NOMO-1 (cell line): ENCODE data around the gene NSD1.
"Not testable (repeated sequence)": the region's sequence is repeated elsewhere in the genome, so short reads cannot be mapped to it uniquely, and the experiment has no call there.

Experiments
- DNase-seq, 2 experiments: peaks; one replicate each; lab custom pipeline; 2025; ENCODE audit not compliant: unreplicated experiment in 2 of 2; lab: John Stamatoyannopoulos, UW

Gene NSD1

DNA sequence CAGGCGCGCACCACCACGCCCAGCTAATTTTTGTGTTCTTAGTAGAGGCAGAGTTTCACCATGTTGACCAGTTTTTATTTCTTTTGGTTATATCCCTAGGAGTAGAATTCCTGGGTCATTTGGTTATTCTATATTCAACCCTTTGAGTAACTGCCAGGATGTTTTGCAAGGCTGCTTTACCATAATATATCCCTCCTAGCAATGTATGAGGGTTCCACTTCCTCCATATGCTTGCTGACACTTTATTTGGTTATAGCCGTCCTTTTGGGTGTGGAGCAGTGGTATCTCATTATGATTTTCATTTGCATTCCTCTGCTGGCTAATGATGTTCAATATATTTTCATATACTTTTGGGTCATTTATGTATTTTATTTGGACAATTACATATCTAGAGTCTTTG, 88.7 kb downstream of the NSD1 start:
- DNase-seq, result peak in 1 of 2 experiments; percentile 19

DNA sequence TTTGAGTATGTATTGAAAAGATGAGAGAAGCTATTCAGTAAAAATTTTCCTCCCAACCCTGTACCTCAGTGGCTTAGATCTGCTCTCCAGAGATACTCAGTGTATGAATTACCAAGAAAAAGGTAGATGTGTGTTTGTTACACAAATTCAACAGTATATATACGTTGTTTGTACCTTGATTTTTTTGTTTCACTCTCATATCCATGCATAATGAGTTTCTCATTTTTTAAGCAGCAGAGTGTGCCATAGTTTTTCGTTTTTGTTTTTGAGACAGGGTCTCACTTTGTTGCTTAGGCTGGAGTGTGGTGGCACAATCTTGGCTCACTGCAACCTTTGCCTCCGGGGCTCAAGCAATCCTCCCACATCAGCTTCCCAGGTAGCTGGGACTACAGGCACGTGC, 92.2 kb downstream of the NSD1 start:
- DNase-seq, result no peak

DNA sequence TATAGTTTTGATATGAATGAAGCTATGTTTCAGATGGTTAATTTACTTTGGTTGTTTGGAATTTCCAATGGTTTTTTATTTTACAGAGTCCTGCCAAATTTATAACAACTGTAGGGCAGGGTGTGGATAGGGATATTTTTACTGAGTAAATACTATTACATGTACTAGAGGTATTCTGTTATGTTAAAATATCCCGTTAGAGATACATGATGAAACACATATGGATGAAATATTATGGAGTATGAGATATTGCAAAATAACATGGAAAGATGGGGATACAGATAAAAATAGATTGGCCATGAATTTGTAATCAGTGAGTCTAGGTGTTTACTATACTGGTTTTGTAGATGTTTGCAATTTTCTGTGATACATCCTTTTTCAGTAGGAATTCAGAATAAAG, 93.3 kb downstream of the NSD1 start:
- no peak for DNase-seq

DNA sequence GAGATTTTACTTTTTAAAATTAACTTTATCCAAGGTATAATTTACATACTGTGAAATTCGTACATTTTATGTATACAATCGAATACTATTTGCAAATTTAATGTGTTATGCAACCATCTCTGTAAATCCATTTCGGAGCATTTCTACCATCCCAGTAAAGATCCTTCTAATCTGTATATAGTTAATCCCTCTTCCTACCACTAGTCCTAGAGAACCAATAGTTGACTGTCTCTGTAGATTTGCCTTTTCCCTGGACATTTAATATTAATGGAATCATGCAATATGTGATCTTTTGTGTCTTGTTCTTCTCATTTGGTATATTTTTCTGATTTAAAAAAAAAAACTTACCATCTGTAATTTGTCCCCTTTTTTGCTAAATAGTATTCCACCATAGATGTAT, 95.2 kb downstream of the NSD1 start:
- DNase-seq, result no peak

DNA sequence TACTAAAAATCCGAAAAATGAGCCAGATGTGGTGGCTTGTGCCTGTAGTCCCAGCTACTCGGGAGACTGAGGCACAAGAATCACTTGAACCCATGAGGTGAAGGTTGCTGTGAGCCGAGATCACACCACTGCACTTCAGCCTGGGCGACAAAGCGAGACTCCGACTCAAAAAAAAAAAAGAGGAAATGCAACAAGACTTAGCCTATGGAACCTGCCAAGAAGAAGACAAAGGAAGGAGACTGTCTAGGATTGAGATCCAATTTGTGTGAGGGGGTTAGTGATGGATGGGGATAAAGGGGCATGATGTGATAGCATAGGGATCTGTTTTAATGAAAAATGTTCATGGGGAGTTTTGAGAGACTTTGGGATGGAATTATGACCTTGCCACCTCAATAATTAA, 97.1 kb downstream of the NSD1 start:
- DNase-seq, result no peak

DNA sequence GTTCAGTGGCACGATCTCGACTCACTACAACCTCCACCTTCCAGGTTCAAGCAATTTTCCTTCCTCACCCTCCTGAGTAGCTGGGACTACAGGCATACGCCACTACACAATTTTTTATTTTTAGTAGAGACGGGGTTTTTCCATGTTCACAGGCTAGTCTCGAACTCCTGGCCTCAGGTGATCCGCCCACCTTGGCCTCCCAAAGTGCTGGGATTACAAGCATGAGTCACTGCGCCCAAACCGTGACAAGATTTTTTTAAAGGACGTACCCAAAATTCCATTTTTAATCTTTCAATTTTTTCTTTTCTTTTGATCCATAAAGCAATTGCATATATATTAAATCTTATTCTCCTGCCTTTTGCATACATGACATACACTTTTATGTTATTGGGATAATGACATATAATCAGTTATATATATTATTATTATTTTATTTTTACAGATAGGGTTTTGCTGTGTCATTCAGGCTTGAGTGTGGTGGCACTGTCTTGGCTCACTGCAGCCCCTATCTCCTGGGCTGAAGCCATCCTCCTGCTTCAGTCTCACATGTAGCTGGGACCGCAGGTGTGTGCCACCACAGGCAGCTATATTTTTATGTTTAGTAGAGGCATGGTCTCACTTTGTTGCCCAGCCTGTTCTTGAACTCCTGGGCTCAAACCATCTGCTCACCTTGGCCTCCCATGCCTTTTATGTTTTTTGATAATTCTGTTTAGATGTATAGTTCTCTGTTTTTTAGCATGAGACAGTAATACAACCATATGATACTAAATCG, 98.1 kb downstream of the NSD1 start:
- no peak for DNase-seq

DNA sequence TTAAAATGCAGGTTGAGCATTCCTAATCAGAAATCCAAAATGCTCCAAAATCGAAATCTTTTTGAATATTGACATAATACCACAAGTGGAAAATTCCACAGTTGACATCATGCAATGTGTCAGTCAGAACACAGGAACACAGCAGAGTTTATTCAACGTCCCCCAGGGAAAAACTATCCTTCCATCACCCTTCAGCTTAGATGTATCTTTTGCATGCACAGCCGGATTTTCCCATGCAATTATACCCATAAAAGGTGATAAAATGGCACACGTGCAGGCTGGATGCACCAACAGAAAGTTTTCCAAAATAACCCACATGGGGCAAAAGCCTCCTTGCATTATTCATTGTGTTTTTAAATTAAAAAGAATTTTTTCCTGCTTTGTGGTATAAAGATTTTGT, 98.8 kb downstream of the NSD1 start:
- no peak for DNase-seq

DNA sequence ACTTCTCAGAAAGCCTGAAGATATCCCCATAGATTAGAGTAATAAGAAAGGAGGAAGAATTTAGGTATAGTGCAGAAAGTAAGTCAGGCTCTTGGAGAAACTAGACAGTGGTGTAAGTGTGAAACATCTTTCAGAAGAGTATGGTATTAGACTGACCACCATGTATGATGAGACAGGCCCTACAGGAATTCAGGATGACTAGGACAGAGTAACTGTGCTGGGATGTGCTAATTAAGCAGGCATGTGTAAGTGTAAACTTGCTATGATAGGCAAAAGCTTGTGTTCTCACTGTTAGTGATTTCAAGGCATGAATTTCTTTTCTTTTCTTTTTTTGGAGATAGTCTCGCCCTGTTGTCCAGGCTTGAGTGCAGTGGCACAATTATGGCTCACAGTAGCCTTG, 99.2 kb downstream of the NSD1 start:
- no peak for DNase-seq

DNA sequence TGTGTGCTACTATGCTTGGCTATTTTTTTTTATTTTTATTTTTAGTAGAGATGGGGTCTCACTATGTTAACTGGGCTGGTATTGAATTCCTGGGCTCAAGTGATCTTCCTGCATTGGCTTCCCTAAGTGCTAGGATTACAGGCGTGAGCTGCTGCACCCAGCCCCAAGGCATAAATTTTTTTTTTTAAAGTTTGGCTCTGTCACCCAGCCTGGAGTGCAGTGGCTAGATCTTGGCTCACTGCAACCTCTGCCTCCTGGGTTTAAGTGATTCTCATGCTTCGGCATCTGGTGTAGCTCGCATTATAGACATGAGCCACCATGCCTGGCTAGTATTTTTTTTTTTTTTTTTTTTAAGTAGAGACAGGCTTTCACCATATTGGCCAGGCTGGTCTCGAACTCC, 99.6 kb downstream of the NSD1 start:
- DNase-seq, result no peak

DNA sequence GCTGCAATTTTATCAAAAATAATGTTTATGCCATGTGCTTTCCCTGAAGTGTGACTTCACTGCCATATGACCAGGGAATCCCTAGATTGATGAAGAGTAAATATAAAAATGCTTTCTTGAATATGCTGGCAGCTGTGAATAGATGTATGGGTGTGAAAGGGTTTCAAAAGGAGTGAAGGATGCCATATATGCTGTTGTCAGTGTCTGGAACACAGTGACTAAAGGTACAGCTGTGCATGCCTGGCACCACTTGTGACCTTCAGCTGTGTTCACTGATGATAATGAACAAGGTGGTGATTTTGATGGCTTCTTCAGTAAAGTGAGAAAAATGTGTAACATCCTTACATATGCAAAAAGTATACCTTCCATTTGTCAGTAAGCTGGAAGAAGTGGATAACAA, 100.2 kb downstream of the NSD1 start:
- DNase-seq, result no peak

DNA sequence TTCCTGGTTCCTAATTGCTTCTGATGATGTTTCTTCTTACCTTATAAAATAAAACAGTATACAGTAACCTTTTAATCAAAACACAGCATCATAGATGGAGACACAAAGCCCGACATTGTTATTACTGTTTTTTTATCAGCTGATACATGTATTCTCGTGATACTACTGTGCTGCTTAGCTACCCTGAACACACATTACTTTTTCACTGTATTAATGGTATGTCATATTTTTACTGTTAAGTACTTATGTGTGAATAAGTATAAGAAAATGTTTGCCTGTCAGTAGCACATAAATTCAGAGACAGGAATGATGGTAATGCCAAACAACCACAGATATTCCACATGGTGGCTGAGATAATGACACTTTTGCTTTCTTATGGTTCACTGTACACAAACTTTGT, 101.3 kb downstream of the NSD1 start:
- no peak for DNase-seq

DNA sequence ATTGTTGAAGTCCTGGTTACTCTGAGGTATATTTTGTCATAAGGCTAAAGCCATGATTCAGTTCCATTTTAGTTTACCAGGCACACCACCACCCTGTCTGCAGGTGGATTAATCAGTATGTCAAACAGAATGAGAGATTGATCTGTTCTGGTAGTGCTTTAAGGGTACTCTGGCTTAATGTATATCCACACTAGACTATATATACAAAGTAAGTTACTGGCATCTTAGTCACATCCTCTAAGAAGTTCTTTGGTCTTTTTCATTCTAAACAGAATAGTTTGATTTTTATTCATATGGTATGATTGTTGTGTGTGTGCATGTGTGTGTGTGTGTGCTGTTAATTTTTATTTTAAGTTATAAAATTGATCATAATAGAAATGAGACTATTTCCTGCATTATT, 108.2 kb downstream of the NSD1 start:
- no peak for DNase-seq

DNA sequence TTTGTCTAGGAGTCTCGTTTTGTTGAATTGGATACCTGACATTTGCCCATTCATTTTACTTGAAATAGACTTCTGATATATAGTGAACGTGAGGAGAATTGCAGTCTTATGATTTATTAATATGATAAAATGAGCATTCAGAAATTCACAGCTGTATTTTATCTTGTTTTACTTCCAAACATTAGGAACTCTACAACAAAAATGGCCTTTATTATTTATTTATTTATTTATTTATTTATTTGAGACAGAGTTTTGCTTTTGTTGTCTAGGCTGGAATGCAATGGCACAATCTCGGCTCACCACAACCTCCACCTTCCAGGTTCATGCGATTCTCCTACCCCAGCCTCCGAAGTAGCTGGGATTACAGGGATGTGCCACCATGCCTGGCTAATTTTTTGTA, 108.7 kb downstream of the NSD1 start:
- DNase-seq, result no peak

DNA sequence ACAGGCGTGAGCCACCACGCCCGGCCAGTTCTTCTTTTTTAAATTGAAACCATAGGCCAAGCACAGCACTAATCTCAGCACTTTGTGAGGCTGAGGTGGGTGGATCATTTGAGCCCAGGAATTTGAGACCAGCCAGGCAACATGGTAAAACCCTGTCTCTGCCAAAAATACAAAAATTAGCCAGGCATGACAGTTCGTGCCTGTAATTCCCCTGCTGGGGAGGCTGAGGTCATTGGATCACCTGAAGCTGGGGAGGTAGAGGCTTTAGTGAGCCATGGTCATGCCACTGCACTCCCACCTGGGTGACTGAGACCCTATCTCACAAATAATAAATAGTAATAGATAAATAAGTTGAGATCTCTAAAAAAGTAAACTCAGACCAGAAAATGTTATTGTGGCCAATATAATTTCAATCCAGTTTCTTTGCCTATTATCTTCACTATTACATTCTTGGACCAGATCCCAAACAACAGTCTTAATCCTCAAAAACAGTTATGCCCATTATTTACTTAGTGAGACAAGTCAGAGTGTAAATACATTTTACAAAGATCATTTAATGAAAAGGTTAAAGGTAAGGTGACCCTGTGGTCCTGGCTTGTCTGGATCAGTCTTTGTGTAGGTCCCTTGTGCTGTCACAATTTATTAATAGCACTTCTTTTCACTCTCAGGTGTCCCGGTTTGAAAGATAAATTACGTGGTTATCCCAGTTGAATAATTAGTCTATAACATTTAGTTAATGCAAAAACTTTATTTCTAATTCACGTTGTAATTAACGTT, 116.4 kb downstream of the NSD1 start:
- no peak for DNase-seq

DNA sequence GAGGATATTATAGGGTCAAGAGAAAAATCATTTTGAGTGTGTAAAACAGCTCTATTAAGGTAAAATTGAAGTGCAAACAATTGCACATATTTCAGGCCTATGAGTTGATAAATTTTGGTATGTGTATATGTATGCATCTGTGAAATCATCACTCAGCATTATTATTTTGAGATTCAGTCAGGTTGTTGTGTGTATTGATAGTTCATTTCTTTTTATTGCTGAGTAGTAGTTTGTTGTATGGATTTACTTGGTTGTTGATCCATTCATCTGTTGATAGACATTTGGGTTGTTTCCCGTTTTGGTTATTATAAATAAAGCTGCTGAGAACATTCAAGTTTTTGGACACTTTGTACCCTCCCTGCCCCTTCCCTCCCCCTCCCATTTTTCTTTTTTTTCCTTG, 119.7 kb downstream of the NSD1 start:
- no peak for DNase-seq

DNA sequence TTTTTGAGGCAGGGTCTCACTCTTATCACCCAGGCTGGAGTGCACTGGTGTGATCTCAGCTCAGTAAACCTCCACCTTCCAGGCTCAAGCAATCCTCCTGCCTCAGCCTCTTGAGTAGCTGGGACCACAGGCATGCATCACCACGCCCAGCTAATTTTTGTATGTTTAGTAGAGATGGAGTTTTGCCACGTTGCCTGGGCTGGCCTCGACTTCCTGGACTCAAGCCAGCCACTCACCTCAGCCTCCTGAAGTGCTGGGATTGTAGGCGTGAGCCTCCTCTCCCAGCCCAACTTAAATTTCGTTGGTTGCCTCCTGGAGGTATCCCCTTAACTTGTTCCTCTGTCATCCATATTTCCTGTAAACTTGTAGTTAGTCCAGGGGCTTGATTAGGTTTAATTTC, 122.7 kb downstream of the NSD1 start:
- no peak for DNase-seq

DNA sequence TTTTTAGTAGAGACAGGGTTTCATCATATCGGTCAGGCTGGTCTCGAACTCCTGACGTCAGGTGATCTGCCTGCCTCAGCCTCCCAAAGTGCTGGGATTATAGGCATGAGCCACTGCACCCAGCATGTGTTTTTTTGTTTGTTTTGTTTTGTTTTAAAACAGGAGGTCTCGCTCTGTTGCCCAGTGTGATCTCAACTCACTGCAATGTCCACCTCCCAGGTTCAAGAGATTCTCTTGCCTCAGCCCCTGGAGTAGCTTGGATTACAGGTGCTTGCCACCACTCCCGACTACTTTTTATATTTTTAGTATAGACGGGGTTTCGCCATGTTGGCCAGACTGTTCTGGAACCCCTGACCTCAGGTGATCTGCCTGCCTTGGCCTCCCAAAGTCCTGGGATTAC, 125.1 kb downstream of the NSD1 start:
- DNase-seq, result not testable (repeated sequence)

DNA sequence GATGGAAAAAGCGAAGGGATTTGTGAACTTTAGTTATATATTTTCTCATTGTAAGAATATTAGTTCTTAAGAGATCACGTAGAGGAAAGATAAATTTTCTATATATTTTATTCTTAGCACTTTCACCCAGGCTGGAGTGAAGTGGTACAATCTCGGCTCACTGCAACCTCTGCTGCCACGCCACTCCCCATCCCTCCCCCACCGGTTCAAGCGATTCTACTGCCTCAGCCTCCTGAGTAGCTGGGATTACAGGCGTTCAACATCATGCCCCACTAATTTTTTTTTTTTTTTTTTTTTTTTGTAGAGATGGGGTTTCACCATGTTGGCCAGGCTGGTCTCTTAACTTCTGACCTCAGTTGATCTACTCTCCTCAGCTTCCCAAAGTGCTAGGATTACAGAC, 127.4 kb downstream of the NSD1 start:
- no peak for DNase-seq

DNA sequence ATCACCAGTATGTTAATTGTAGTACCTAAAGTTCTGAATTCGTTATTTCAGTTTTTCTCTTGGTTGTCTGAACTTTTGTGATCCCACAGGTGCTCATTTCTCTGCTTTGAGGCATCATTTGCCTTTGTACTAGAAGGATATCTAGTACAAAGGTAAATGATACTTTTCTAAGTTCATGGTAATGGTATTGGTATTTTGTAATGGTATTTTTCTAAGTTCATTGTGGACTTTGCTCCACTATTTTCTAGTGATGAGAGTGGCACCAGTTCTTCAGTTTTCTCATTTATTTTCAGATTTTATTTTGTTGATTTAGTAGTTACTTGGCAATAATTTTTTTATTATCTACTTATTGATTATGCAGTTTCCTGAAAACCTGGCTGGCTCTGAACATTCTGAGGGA, 127.9 kb downstream of the NSD1 start:
- DNase-seq, result no peak

DNA sequence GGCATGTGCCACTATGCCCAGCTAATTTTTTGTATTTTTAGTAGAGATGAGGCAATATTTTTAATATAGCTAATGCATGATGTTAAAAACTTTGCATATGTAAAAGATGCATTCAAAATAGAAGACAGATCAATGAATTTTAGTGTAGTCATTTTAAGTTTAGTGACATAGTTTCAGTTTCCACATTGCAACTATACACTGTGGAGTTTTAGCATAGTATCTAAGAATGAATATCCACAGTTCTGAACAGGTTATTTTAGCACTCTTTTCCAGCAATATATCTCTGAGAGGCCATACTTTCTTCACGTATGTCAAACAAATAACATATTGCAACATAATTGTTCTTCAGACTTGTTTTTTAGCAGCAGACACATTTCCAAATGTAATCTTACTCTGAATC, 130.6 kb downstream of the NSD1 start:
- DNase-seq, result no peak

DNA sequence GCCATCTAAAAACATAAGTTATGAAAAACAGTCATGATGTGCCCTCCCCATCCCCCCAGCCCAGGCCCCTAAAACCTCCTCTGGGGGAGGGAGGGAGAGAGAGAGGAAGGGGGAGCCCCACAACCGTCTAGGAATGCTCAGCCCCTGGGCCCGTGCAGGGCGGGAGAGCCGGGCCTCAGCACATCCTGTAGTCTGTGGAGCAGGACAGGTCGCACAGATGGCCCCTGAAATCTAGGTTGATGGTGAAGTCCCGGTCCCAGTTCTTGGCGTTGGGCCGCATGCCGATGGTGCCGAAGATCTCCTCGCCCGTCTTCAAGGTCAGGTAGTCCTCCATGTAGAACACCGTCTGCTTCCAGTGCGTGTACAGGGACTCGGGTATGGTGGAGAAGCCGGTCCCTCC, 131.8 kb downstream of the NSD1 start:
- DNase-seq, result no peak

DNA sequence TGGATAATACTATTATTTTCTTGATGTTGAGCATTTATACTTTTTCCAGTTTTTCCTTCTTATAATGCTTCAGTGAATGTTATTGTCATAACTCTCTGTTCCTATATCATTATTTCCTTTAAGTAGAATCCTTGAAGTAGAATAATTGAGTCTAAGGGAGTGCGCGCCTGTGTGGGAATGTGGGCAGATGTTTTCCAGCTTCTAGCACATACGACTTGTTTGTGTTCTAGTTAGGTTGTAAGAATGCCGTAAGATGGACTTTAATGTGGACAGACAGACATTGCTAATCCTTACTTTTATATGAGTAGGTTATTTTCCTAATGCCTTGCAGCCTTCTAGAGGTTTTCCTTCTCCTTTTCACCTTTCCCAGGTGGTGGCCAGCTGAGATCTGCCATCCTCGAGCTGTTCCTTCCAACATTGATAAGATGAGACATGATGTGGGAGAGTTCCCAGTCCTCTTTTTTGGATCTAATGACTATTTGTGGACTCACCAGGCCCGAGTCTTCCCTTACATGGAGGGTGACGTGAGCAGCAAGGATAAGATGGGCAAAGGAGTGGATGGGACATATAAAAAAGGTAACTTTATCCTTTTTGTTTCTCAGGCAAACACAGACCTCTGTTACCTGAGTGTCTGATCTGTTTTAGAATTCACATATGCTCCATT, 135.8 kb downstream of the NSD1 start:
- no peak for DNase-seq
